Measurements from ENCODE around the gene DEPDC4. TPM values are rescaled to one million over a fixed set of nuclear protein-coding genes. Genes with fewer than 3 reads are reported as not detected.

DEPDC4 gene
- total and polyA plus RNA-seq, 2 of the 13 experiments (the other 11 are each of a cell fraction or from before 2014, with no cell fraction given): 2.2 to 5.7 TPM

- TF ChIP-seq ZBTB20 (CRISPR knock-in tag; IDR thresholded peaks at IDR 0.05; ENCODE audit: borderline replicate concordance, low read depth) (0 out of 2 replicates have a peak, but pooled peaks have one; percentile 26), HOXA5 (CRISPR knock-in tag; IDR thresholded peaks at IDR 0.05) (peak; percentile 82; the same call in 1 of the 2 replicates), KLF11 (CRISPR knock-in tag; IDR thresholded peaks at IDR 0.05) (peak; percentile 57; the same call in 1 of the 2 replicates), GLI4 (CRISPR knock-in tag; IDR thresholded peaks at IDR 0.05; ENCODE audit: borderline replicate concordance) (0 out of 2 replicates have a peak, but pooled peaks have one; percentile 78), KLF9 (CRISPR knock-in tag; IDR thresholded peaks at IDR 0.05; ENCODE audit: low read depth) (no peak; the same call in 1 of the 2 replicates), ZSCAN9 (CRISPR knock-in tag; IDR thresholded peaks at IDR 0.05; ENCODE audit: borderline replicate concordance) (0 out of 2 replicates have a peak, but pooled peaks have one; percentile 47), ZNF839 (CRISPR knock-in tag; IDR thresholded peaks at IDR 0.05; ENCODE audit: borderline replicate concordance) (no peak; the same call in 1 of the 2 replicates), ZNF124 (CRISPR knock-in tag; IDR thresholded peaks at IDR 0.05) (peak; percentile 52; the same call in 1 of the 2 replicates), SAP130 (CRISPR knock-in tag; IDR thresholded peaks at IDR 0.05; ENCODE audit: low read depth) (peak; percentile 100), ATF7-NPFF (CRISPR knock-in tag; IDR thresholded peaks at IDR 0.05; ENCODE audit: low read depth) (no peak), RFXAP (CRISPR knock-in tag; IDR thresholded peaks at IDR 0.05; ENCODE audit: borderline replicate concordance) (peak; percentile 57; the same call in 1 of the 2 replicates), ZNF280D (CRISPR knock-in tag; IDR thresholded peaks at IDR 0.05) (peak; percentile 38; the same call in 1 of the 2 replicates), E2F1 (CRISPR knock-in tag; IDR thresholded peaks at IDR 0.05) (no peak), ZNF143 (CRISPR knock-in tag; IDR thresholded peaks at IDR 0.05) (peak; percentile 23; the same call in 1 of the 2 replicates), RELA (CRISPR knock-in tag; IDR thresholded peaks at IDR 0.05) (peak; percentile 73; the same call in 1 of the 2 replicates), ZNF615 (CRISPR knock-in tag; IDR thresholded peaks at IDR 0.05; ENCODE audit: borderline replicate concordance) (0 out of 2 replicates have a peak, but pooled peaks have one; percentile 33), ZNF83 (CRISPR knock-in tag; IDR thresholded peaks at IDR 0.05; ENCODE audit: borderline replicate concordance) (no peak), PHF21A (CRISPR knock-in tag; IDR thresholded peaks at IDR 0.05) (peak; percentile 44), ARID4A (CRISPR knock-in tag; IDR thresholded peaks at IDR 0.05; ENCODE audit: borderline replicate concordance) (peak; percentile 97), ARNTL (CRISPR knock-in tag; IDR thresholded peaks at IDR 0.05) (no peak), MLX (CRISPR knock-in tag; IDR thresholded peaks at IDR 0.05) (0 out of 2 replicates have a peak, but pooled peaks have one; percentile 12)
These were observed 66.3 kb downstream of the DEPDC4 start, which contains the start of gene ACTR6 (continued) for GRCh38 chr12:100200463-100201181.
